ENCODE data around the gene MAN1C1.

The MAN1C1 gene

DNA sequence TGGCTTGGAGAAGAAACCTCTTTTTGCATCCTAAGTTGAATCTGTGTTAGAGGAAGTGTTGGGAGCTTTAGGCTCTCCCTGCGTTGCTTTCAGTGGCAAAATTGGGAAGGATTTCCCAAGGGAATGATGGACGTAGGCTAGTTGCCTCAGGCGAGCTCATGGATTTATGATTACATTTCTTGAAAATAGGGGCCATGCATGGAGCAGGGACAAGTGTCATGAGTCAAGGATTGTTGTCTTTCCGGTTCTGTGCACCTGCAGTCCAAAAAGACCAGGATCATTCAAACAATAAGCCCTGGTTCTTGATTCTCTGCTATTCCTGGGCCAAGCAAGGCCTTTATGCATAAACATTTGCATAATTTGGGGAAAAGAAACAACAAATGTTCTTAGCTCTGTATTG, 7.1 kb downstream of the MAN1C1 start:
- ATAC-seq: no peak
- TF ChIP-seq, protein P1, sequence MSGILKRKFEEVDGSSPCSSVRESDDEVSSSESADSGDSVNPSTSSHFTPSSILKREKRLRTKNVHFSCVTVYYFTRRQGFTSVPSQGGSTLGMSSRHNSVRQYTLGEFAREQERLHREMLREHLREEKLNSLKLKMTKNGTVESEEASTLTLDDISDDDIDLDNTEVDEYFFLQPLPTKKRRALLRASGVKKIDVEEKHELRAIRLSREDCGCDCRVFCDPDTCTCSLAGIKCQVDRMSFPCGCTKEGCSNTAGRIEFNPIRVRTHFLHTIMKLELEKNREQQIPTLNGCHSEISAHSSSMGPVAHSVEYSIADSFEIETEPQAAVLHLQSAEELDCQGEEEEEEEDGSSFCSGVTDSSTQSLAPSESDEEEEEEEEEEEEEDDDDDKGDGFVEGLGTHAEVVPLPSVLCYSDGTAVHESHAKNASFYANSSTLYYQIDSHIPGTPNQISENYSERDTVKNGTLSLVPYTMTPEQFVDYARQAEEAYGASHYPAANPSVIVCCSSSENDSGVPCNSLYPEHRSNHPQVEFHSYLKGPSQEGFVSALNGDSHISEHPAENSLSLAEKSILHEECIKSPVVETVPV (CRISPR knock-in tag; IDR thresholded peaks at IDR 0.05): no peak
- no peak for TF ChIP-seq TOX (CRISPR knock-in tag; IDR thresholded peaks at IDR 0.05; ENCODE audit: borderline replicate concordance)
- TF ChIP-seq ZFP3 (CRISPR knock-in tag; IDR thresholded peaks at IDR 0.05): no peak
- TF ChIP-seq ESRRG (CRISPR knock-in tag; IDR thresholded peaks at IDR 0.05): no peak
- no peak for TF ChIP-seq ISL1 (CRISPR knock-in tag; IDR thresholded peaks at IDR 0.05)
- TF ChIP-seq ZNF8 (CRISPR knock-in tag; IDR thresholded peaks at IDR 0.05): no peak
- TF ChIP-seq PPARA (CRISPR knock-in tag; IDR thresholded peaks at IDR 0.05; ENCODE audit: borderline replicate concordance): no peak
- no peak for TF ChIP-seq ZC3H10 (CRISPR knock-in tag; IDR thresholded peaks at IDR 0.05)
- no peak for TF ChIP-seq CSDC2 (CRISPR knock-in tag; IDR thresholded peaks at IDR 0.05)
- TF ChIP-seq, protein P2, sequence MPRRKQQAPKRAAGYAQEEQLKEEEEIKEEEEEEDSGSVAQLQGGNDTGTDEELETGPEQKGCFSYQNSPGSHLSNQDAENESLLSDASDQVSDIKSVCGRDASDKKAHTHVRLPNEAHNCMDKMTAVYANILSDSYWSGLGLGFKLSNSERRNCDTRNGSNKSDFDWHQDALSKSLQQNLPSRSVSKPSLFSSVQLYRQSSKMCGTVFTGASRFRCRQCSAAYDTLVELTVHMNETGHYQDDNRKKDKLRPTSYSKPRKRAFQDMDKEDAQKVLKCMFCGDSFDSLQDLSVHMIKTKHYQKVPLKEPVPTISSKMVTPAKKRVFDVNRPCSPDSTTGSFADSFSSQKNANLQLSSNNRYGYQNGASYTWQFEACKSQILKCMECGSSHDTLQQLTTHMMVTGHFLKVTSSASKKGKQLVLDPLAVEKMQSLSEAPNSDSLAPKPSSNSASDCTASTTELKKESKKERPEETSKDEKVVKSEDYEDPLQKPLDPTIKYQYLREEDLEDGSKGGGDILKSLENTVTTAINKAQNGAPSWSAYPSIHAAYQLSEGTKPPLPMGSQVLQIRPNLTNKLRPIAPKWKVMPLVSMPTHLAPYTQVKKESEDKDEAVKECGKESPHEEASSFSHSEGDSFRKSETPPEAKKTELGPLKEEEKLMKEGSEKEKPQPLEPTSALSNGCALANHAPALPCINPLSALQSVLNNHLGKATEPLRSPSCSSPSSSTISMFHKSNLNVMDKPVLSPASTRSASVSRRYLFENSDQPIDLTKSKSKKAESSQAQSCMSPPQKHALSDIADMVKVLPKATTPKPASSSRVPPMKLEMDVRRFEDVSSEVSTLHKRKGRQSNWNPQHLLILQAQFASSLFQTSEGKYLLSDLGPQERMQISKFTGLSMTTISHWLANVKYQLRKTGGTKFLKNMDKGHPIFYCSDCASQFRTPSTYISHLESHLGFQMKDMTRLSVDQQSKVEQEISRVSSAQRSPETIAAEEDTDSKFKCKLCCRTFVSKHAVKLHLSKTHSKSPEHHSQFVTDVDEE (CRISPR knock-in tag; IDR thresholded peaks at IDR 0.05): no peak
- no peak for TF ChIP-seq SNAI2 (CRISPR knock-in tag; IDR thresholded peaks at IDR 0.05)
- TF ChIP-seq, protein P3, sequence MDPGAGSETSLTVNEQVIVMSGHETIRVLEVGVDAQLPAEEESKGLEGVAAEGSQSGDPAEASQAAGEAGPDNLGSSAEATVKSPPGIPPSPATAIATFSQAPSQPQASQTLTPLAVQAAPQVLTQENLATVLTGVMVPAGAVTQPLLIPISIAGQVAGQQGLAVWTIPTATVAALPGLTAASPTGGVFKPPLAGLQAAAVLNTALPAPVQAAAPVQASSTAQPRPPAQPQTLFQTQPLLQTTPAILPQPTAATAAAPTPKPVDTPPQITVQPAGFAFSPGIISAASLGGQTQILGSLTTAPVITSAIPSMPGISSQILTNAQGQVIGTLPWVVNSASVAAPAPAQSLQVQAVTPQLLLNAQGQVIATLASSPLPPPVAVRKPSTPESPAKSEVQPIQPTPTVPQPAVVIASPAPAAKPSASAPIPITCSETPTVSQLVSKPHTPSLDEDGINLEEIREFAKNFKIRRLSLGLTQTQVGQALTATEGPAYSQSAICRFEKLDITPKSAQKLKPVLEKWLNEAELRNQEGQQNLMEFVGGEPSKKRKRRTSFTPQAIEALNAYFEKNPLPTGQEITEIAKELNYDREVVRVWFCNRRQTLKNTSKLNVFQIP (CRISPR knock-in tag; IDR thresholded peaks at IDR 0.05; ENCODE audit: borderline replicate concordance, low read depth): no peak
- TF ChIP-seq, protein P4, sequence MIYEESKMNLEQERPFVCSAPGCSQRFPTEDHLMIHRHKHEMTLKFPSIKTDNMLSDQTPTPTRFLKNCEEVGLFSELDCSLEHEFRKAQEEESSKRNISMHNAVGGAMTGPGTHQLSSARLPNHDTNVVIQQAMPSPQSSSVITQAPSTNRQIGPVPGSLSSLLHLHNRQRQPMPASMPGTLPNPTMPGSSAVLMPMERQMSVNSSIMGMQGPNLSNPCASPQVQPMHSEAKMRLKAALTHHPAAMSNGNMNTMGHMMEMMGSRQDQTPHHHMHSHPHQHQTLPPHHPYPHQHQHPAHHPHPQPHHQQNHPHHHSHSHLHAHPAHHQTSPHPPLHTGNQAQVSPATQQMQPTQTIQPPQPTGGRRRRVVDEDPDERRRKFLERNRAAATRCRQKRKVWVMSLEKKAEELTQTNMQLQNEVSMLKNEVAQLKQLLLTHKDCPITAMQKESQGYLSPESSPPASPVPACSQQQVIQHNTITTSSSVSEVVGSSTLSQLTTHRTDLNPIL (CRISPR knock-in tag; IDR thresholded peaks at IDR 0.05; ENCODE audit: low read depth): no peak

DNA sequence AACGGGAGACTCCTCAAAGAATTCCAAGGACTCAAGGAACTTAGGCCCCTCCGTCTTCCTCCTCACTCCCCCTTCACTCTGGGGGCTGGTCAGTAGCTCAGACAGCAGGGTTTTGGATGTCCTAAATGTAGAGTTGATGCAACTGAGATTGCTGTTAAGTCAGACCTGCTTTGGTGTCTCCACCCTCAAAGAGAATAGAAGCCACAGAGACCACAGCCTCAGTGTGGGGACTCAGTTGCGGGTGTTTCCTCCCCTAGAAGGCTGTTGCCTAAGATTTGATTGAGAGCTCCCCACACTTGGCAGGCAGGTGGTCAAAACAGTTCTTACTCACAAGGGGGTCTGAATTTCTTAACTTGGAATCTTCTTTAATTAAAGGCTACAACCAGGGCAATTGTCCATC, 7.6 kb downstream of the MAN1C1 start:
- TF ChIP-seq, protein P4 (CRISPR knock-in tag; IDR thresholded peaks at IDR 0.05; ENCODE audit: low read depth): no peak
- no peak for TF ChIP-seq ZFP30 (CRISPR knock-in tag; IDR thresholded peaks at IDR 0.05)
- TF ChIP-seq, protein P2 (CRISPR knock-in tag; IDR thresholded peaks at IDR 0.05): no peak
- TF ChIP-seq, protein P1 (CRISPR knock-in tag; IDR thresholded peaks at IDR 0.05): no peak
- no peak for TF ChIP-seq CSDC2 (CRISPR knock-in tag; IDR thresholded peaks at IDR 0.05)
- TF ChIP-seq SNAI2 (CRISPR knock-in tag; IDR thresholded peaks at IDR 0.05): no peak
- no peak for TF ChIP-seq ISL1 (CRISPR knock-in tag; IDR thresholded peaks at IDR 0.05)
- no peak for TF ChIP-seq BACH2 (CRISPR knock-in tag; IDR thresholded peaks at IDR 0.05; ENCODE audit: borderline replicate concordance)
- TF ChIP-seq ARNTL (CRISPR knock-in tag; IDR thresholded peaks at IDR 0.05; ENCODE audit: borderline replicate concordance, low read depth): no peak
- no peak for TF ChIP-seq ZNF70 (CRISPR knock-in tag; IDR thresholded peaks at IDR 0.05)
- no peak for TF ChIP-seq ZNF8 (CRISPR knock-in tag; IDR thresholded peaks at IDR 0.05)
- no peak for TF ChIP-seq ZNF565 (CRISPR knock-in tag; conservative IDR thresholded peaks at IDR 0.05; ENCODE audit: low read depth)
- no peak for TF ChIP-seq PPARA (CRISPR knock-in tag; IDR thresholded peaks at IDR 0.05; ENCODE audit: borderline replicate concordance)
- no peak for TF ChIP-seq ZC3H10 (CRISPR knock-in tag; IDR thresholded peaks at IDR 0.05)
- ATAC-seq: no peak

All from SK-N-SH treated with all-trans-retinoic acid at 6 μM for 48 hours (cell line).